Keratinocyte (primary cell): Measurements from ENCODE around the gene PCBD2. TPM values are rescaled to one million over a fixed set of nuclear protein-coding genes. Genes with fewer than 3 reads are reported as not detected.

Source experiments
- DNase-seq: peaks from one replicate; pipeline ENCODE4 v3.0.0-alpha.2; 2011; ENCODE audit warnings: low read depth, missing footprints, low spot score
- FAIRE-seq: peaks from 2 replicates; lab custom pipeline; 2011; peaks lifted over from hg19 to GRCh38; lab: Jason Lieb, UNC
- H2AFZ ChIP-seq: 2 replicates; pipeline ENCODE4 v1.6.0; 2012; ENCODE audit warnings: low read length, control low read depth, inconsistent platforms; ENCODE audit not compliant: control insufficient read depth
- H3K27ac ChIP-seq: 2 replicates; pipeline ENCODE4 v1.5.1; 2011; ENCODE audit warnings: low read length; ENCODE audit not compliant: control insufficient read depth, insufficient read depth
- H3K27me3 ChIP-seq: 3 replicates; pipeline ENCODE4 v1.6.0; 2011; ENCODE audit warnings: low read length; ENCODE audit not compliant: control insufficient read depth, insufficient read depth; ENCODE audit errors: extremely low read depth
- H3K36me3 ChIP-seq, 2 experiments: 2 replicates in 1 of 2; 3 replicates in 1 of 2; pipeline ENCODE4 v1.5.1; 2011; ENCODE audit warnings: low read length in 2 of 2, mild to moderate bottlenecking in 1 of 2; ENCODE audit not compliant: control insufficient read depth in 2 of 2, insufficient read depth in 2 of 2; ENCODE audit errors: extremely low read depth in 1 of 2
- H3K4me1 ChIP-seq: 3 replicates; pipeline ENCODE4 v1.5.1; 2011; ENCODE audit warnings: low read length; ENCODE audit not compliant: control insufficient read depth, insufficient read depth; ENCODE audit errors: extremely low read depth
- H3K4me2 ChIP-seq: 3 replicates; pipeline ENCODE4 v1.6.0; 2011; ENCODE audit warnings: low read depth, low read length; ENCODE audit not compliant: control insufficient read depth, insufficient read depth; ENCODE audit errors: extremely low read depth
- H3K4me3 ChIP-seq, 3 experiments: fragments of 200-600 bp in 1 of 3; sonication (generic) in 1 of 3; 2 replicates in 2 of 3; 3 replicates in 1 of 3; pipeline ENCODE4 v1.5.1; 2011 to 2016; ENCODE audit warnings: low read length in 3 of 3, mild to moderate bottlenecking in 3 of 3, control low read depth in 2 of 3, inconsistent platforms in 1 of 3, low read depth in 1 of 3, mixed read lengths in 1 of 3, mixed run types in 1 of 3, moderate library complexity in 1 of 3; ENCODE audit not compliant: control insufficient read depth in 2 of 3, insufficient read depth in 2 of 3; ENCODE audit errors: extremely low read depth in 1 of 3
- H3K79me2 ChIP-seq: 2 replicates; pipeline ENCODE4 v1.6.0; 2012; ENCODE audit warnings: low read length; ENCODE audit not compliant: control insufficient read depth, insufficient read depth
- H3K9ac ChIP-seq: 3 replicates; pipeline ENCODE4 v1.6.0; 2011; ENCODE audit warnings: low read length; ENCODE audit not compliant: control insufficient read depth, insufficient read depth; ENCODE audit errors: extremely low read depth
- H3K9me1 ChIP-seq: 3 replicates; pipeline ENCODE4 v1.6.0; 2011; ENCODE audit warnings: low read length; ENCODE audit not compliant: control insufficient read depth, insufficient read depth; ENCODE audit errors: extremely low read depth
- H3K9me3 ChIP-seq: 2 replicates; pipeline ENCODE4 v1.5.1; 2012; ENCODE audit warnings: low read depth, low read length; ENCODE audit not compliant: control insufficient read depth
- H4K20me1 ChIP-seq: 3 replicates; pipeline ENCODE4 v1.6.0; 2011; ENCODE audit warnings: low read length; ENCODE audit not compliant: control insufficient read depth, insufficient read depth; ENCODE audit errors: extremely low read depth
- EZH2 ChIP-seq: IDR thresholded peaks from one replicate; pipeline ENCODE4 v1.6.1; 2012; ENCODE audit warnings: inconsistent platforms, mild to moderate bottlenecking, low read length, moderate library complexity
- dilution Hi-C: fragments of 300-500 bp; cut with MboI; formaldehyde crosslinking; loops from one replicate; pipeline ENCODE4 v1.7.0; 2020; ENCODE audit warnings: low sequenced_read_pairs; ENCODE audit not compliant: extremely low pct_ligation_motif_present
- polyA plus RNA-seq, 5 experiments: library from polyadenylated mRNA; depleted of rRNA in 3 of 5; stranded (reverse) in 3 of 5; stranded (forward) in 1 of 5; unstranded in 1 of 5; fragments of >200 nt; gene quantifications; 1 replicate in 1 of 5; 2 replicates in 3 of 5; 3 replicates in 1 of 5; pipeline versions ENCODE4 v1.2.1 to v1.2.3, GENCODE V29; 2011 to 2012; ENCODE audit warnings: missing spikeins in 2 of 5, low read depth in 1 of 5, low replicate concordance in 1 of 5
- TF ChIP-seq, protein P1 (sequence below), 3 experiments: IDR thresholded peaks in 1 of 3; conservative IDR thresholded peaks in 1 of 3; optimal IDR thresholded peaks in 1 of 3; 2 replicates in 2 of 3; 3 replicates in 1 of 3; pipeline versions ENCODE3 to v1.5.1; 2011; ENCODE audit warnings: low read length in 3 of 3, mild to moderate bottlenecking in 3 of 3, moderate library complexity in 2 of 3, control low read depth in 1 of 3, inconsistent platforms in 1 of 3; ENCODE audit not compliant: insufficient read depth in 2 of 3; ENCODE audit errors: extremely low read depth in 1 of 3

PCBD2 gene
- polyA plus RNA-seq, 1 donor (not counting 4 experiments of a cell fraction or from before 2014, with no cell fraction given), result 6.2 TPM

GRCh38 chr5:134969166-134969565 is 64.2 kb downstream of the PCBD2 start:
- dilution Hi-C loops, result no loop called here
- Histone ChIP-seq H3K4me2 (no peak overlapping the region), H3K9me1 (no peaks in the 10 kb centered on the region), H3K27ac (no peak overlapping the region), H3K27me3 (no peaks in the 10 kb centered on the region), H4K20me1 (no peaks in the 10 kb centered on the region), H3K79me2 (no peaks in the 10 kb centered on the region), H3K4me3 (no peak overlapping the region), H2AFZ (no peak overlapping the region), H3K36me3 (no peaks in the 10 kb centered on the region), H3K9me3 (no peaks in the 10 kb centered on the region), H3K9ac (no peak overlapping the region), H3K4me1 (no peaks in the 10 kb centered on the region)
- TF ChIP-seq, protein P1, sequence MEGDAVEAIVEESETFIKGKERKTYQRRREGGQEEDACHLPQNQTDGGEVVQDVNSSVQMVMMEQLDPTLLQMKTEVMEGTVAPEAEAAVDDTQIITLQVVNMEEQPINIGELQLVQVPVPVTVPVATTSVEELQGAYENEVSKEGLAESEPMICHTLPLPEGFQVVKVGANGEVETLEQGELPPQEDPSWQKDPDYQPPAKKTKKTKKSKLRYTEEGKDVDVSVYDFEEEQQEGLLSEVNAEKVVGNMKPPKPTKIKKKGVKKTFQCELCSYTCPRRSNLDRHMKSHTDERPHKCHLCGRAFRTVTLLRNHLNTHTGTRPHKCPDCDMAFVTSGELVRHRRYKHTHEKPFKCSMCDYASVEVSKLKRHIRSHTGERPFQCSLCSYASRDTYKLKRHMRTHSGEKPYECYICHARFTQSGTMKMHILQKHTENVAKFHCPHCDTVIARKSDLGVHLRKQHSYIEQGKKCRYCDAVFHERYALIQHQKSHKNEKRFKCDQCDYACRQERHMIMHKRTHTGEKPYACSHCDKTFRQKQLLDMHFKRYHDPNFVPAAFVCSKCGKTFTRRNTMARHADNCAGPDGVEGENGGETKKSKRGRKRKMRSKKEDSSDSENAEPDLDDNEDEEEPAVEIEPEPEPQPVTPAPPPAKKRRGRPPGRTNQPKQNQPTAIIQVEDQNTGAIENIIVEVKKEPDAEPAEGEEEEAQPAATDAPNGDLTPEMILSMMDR (optimal IDR thresholded peaks at IDR 0.05 in 1 of 3, IDR thresholded peaks at IDR 0.05 in 1 of 3, conservative IDR thresholded peaks at IDR 0.05 in 1 of 3; ENCODE audit: extremely low read depth in 1 of 3, insufficient read depth in 2 of 3, low read length in 3 of 3), result no peak
- TF ChIP-seq EZH2, result no peak
- FAIRE-seq (no peak), DNase-seq (no peak)

GRCh38 chr5:134975078-134975715 is 70.3 kb downstream of the PCBD2 start:
- TF ChIP-seq, protein P1 (optimal IDR thresholded peaks at IDR 0.05 in 1 of 3, IDR thresholded peaks at IDR 0.05 in 1 of 3, conservative IDR thresholded peaks at IDR 0.05 in 1 of 3; ENCODE audit: extremely low read depth in 1 of 3, insufficient read depth in 2 of 3, low read length in 3 of 3), result no peak
- TF ChIP-seq EZH2, result no peak
- DNase-seq, result no peak
- no peak overlapping the region for H3K4me2 ChIP-seq
- FAIRE-seq, result no peak
- no peaks in the 10 kb centered on the region for H3K79me2 ChIP-seq
- H3K36me3 ChIP-seq, result no peaks in the 10 kb centered on the region
- H2AFZ ChIP-seq, result no peak overlapping the region
- H3K9ac ChIP-seq, result no peak overlapping the region
- H3K27me3 ChIP-seq, result no peaks in the 10 kb centered on the region
- no peak overlapping the region for H3K4me3 ChIP-seq
- no peaks in the 10 kb centered on the region for H3K9me3 ChIP-seq
- no peak overlapping the region for H3K27ac ChIP-seq
- dilution Hi-C loops, result no loop called here
- H3K9me1 ChIP-seq, result no peaks in the 10 kb centered on the region
- H4K20me1 ChIP-seq, result no peaks in the 10 kb centered on the region
- H3K4me1 ChIP-seq, result peaks cover 3% of the 10 kb centered on the region
